ENCODE data around the gene NOC2L.

NOC2L gene

DNA sequence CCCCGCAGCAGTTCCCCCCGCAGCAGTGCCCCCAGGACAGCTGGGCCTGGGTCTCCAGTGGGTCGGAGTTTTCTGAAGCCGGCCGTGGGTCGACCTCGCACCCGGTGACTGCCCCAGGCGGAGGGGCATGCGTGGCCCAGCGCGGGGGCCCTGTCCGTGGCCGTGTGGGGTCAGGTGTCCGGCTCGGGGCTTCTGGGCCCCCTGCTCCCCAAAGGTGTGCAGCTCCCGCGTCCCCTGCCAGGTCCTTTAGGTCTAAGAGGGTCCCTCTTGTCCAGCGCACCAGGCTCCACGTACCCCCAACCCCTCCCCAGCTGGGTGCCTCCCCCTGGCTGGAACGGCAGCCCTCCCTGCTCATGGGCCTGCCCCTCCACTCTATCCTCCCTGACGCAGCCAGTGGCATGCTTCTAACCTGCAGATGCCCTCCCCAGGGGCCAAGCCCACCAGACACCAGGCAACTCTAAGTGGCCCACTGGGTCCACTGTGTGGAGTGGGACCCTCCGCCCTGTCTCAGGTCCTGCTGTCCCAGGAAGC is 46.8 kb upstream of the NOC2L start:
- no peaks in the 10 kb centered on the region for H3K9me3 ChIP-seq (replicated peaks; ENCODE audit: insufficient read depth, low read length)
- H3K9me2 ChIP-seq (replicated peaks; ENCODE audit: insufficient read depth, low read length), result no peaks in the 10 kb centered on the region
- no peaks in the 10 kb centered on the region for H3F3A ChIP-seq (ENCODE audit: insufficient read depth, low read length)
- H3K9ac ChIP-seq (ENCODE audit: low read length), result no peak overlapping the region
- no peaks in the 10 kb centered on the region for H3K79me2 ChIP-seq (ENCODE audit: low read length)
- H4K20me1 ChIP-seq (ENCODE audit: insufficient read depth, low read length), result no peaks in the 10 kb centered on the region
- no peak for DNase-seq
- H3K27me3 ChIP-seq (replicated peaks; ENCODE audit: insufficient read depth, low read length), result peaks cover 83% of the 10 kb centered on the region
- no peak overlapping the region for H3K27ac ChIP-seq (ENCODE audit: low read length)
- TF ChIP-seq, protein P1, sequence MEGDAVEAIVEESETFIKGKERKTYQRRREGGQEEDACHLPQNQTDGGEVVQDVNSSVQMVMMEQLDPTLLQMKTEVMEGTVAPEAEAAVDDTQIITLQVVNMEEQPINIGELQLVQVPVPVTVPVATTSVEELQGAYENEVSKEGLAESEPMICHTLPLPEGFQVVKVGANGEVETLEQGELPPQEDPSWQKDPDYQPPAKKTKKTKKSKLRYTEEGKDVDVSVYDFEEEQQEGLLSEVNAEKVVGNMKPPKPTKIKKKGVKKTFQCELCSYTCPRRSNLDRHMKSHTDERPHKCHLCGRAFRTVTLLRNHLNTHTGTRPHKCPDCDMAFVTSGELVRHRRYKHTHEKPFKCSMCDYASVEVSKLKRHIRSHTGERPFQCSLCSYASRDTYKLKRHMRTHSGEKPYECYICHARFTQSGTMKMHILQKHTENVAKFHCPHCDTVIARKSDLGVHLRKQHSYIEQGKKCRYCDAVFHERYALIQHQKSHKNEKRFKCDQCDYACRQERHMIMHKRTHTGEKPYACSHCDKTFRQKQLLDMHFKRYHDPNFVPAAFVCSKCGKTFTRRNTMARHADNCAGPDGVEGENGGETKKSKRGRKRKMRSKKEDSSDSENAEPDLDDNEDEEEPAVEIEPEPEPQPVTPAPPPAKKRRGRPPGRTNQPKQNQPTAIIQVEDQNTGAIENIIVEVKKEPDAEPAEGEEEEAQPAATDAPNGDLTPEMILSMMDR (IDR thresholded peaks at IDR 0.05; ENCODE audit: low read length), result no peak
- no peak for TF ChIP-seq EZH2 (optimal IDR thresholded peaks at IDR 0.05; ENCODE audit: low read depth, low read length)
- no peak for TF ChIP-seq EZH2phosphoT487 (IDR thresholded peaks at IDR 0.05; ENCODE audit: low read length)
- no peaks in the 10 kb centered on the region for H3K36me3 ChIP-seq (replicated peaks; ENCODE audit: insufficient read depth, low read length)
- H2AFZ ChIP-seq (ENCODE audit: low read length), result no peak overlapping the region
- no peak overlapping the region for H3K4me3 ChIP-seq (ENCODE audit: low read length)
- no peaks in the 10 kb centered on the region for H3K4me1 ChIP-seq (ENCODE audit: low read length)
- no peak overlapping the region for H3K4me2 ChIP-seq (ENCODE audit: low read depth, low read length)

DNA sequence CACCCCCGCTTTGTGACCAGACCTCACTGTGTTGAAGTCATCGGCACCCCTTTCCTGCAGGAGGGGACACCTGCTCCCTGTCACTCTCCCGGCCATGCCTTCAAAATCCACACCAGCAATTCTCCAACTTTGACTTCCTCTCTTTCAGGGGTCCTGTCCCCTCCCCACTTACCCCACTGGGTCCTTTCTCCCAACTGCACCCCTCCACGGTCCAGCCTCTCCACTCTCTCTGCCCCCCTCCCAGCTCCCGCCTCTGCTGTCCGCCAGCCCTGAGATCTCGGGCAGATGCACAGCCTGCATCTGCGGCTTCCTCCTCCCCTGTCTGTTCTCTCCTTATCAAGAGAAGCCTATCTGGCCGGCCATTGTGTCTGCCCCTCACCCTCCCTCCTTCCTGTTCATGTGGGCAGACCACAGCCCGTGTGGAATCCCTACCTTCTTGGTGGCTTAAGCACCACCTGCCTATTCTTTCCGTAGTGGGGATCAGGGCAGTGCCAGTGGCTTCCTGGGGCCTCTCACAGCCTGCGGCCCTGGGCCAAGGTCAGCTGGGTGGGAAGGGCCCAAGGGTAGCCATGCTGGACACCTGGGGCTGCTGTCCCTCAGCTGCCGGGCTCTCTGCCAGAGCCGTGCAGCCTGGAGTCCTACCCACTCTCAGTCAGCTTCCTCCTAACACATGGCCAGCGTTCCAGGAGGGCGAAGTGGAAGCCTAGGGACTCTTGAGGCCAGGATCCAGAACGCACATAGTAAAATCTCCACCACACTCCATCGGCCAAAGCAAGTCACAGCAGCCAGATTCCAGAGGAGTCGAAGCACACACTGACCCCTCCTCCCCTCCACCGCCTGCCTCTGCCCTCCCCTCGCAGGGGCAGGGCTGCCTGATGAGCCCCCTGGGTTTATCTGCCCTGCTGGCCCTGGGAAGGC is 46.0 kb upstream of the NOC2L start:
- DNase-seq, result no peak
- H3K9me3 ChIP-seq (replicated peaks; ENCODE audit: insufficient read depth, low read length), result no peaks in the 10 kb centered on the region
- H4K20me1 ChIP-seq (ENCODE audit: insufficient read depth, low read length), result no peaks in the 10 kb centered on the region
- H3K4me3 ChIP-seq (ENCODE audit: low read length), result no peak overlapping the region
- H3K4me1 ChIP-seq (ENCODE audit: low read length), result no peaks in the 10 kb centered on the region
- TF ChIP-seq EZH2 (optimal IDR thresholded peaks at IDR 0.05; ENCODE audit: low read depth, low read length) (no peak), EZH2phosphoT487 (IDR thresholded peaks at IDR 0.05; ENCODE audit: low read length) (no peak)
- TF ChIP-seq, protein P1 (IDR thresholded peaks at IDR 0.05; ENCODE audit: low read length), result no peak
- no peaks in the 10 kb centered on the region for H3K79me2 ChIP-seq (ENCODE audit: low read length)
- H3K9me2 ChIP-seq (replicated peaks; ENCODE audit: insufficient read depth, low read length), result no peaks in the 10 kb centered on the region
- H3K27me3 ChIP-seq (replicated peaks; ENCODE audit: insufficient read depth, low read length), result peaks cover 86% of the 10 kb centered on the region
- peak overlapping the region; percentile 5; the same call in 1 of the 2 replicates for H3K4me2 ChIP-seq (ENCODE audit: low read depth, low read length)
- no peaks in the 10 kb centered on the region for H3F3A ChIP-seq (ENCODE audit: insufficient read depth, low read length)
- no peak overlapping the region for H3K9ac ChIP-seq (ENCODE audit: low read length)
- no peak overlapping the region for H3K27ac ChIP-seq (ENCODE audit: low read length)
- H3K36me3 ChIP-seq (replicated peaks; ENCODE audit: insufficient read depth, low read length), result no peaks in the 10 kb centered on the region
- H2AFZ ChIP-seq (ENCODE audit: low read length), result no peak overlapping the region

DNA sequence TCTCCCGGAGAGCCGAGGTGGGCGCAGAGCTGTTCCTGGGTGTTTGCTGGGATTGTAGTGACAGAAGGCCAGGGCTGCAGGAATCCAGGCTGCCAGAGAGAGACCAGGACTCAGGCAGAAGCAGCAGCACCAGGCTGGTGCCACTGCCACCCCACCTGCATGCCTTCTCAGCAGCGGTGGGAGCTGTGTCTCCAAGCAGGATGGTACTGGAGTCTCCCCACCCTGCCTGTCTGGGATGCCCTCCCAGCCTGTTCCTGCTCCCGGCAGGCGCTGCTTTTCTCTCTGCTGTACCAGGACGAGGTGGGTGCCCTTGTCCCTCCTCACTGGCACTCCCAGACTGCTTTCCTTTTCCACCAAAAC is 45.3 kb upstream of the NOC2L start:
- no peaks in the 10 kb centered on the region for H4K20me1 ChIP-seq (ENCODE audit: insufficient read depth, low read length)
- DNase-seq, result no peak
- H3K27ac ChIP-seq (ENCODE audit: low read length), result no peak overlapping the region
- H3K9me3 ChIP-seq (replicated peaks; ENCODE audit: insufficient read depth, low read length), result no peaks in the 10 kb centered on the region
- H3K4me1 ChIP-seq (ENCODE audit: low read length), result no peaks in the 10 kb centered on the region
- H3K36me3 ChIP-seq (replicated peaks; ENCODE audit: insufficient read depth, low read length), result no peaks in the 10 kb centered on the region
- H3K9ac ChIP-seq (ENCODE audit: low read length), result no peak overlapping the region
- TF ChIP-seq EZH2phosphoT487 (IDR thresholded peaks at IDR 0.05; ENCODE audit: low read length) (no peak), EZH2 (optimal IDR thresholded peaks at IDR 0.05; ENCODE audit: low read depth, low read length) (no peak)
- TF ChIP-seq, protein P1 (IDR thresholded peaks at IDR 0.05; ENCODE audit: low read length), result no peak
- peaks cover 85% of the 10 kb centered on the region for H3K27me3 ChIP-seq (replicated peaks; ENCODE audit: insufficient read depth, low read length)
- no peaks in the 10 kb centered on the region for H3K9me2 ChIP-seq (replicated peaks; ENCODE audit: insufficient read depth, low read length)
- H3K4me2 ChIP-seq (ENCODE audit: low read depth, low read length), result no peak overlapping the region
- no peak overlapping the region for H2AFZ ChIP-seq (ENCODE audit: low read length)
- H3K79me2 ChIP-seq (ENCODE audit: low read length), result no peaks in the 10 kb centered on the region
- H3F3A ChIP-seq (ENCODE audit: insufficient read depth, low read length), result no peaks in the 10 kb centered on the region
- no peak overlapping the region for H3K4me3 ChIP-seq (ENCODE audit: low read length)
